WTC11 (cell line): ENCODE data around the gene ARVCF. TPM values are rescaled to one million over a fixed set of nuclear protein-coding genes. Genes with fewer than 3 reads are reported as not detected.

ENCODE experiments used
- ATAC-seq: fragments of 200-7000 bp; cut with Tn5 transposase; 2 replicates; pipeline ENCODE4 v1.10.0; 2021; ENCODE audit warnings: mild to moderate bottlenecking, moderate library complexity
- CTCF ChIA-PET: fragments of 300-600 bp; sonication (Branson Sonifier 250); formaldehyde crosslinking; loops from one replicate; lab custom pipeline; 2021; ENCODE audit warnings: antibody characterized with exemption; lab: Charles Lee
- POLR2A ChIA-PET: fragments of 350-600 bp; sonication (Branson Sonifier 250); formaldehyde crosslinking; loops from one replicate; lab custom pipeline; 2021; ENCODE audit warnings: antibody characterized with exemption; lab: Charles Lee
- DNase-seq: peaks from one replicate; pipeline ENCODE4 v3.0.0; 2021; ENCODE audit warnings: low spot score
- H3K27ac Mint-ChIP-seq: 2 replicates; pipeline ENCODE4 v1.8.0; 2021; ENCODE audit warnings: mixed read lengths
- H3K27me3 Mint-ChIP-seq: 2 replicates; pipeline ENCODE4 v1.8.0; 2021; ENCODE audit warnings: low read depth, mild to moderate bottlenecking, moderate library complexity, mixed read lengths
- H3K36me3 Mint-ChIP-seq: 2 replicates; pipeline ENCODE4 v1.8.0; 2021; ENCODE audit warnings: mixed read lengths
- H3K4me1 Mint-ChIP-seq: 2 replicates; pipeline ENCODE4 v1.8.0; 2022; ENCODE audit warnings: mixed read lengths
- H3K4me3 Mint-ChIP-seq: 2 replicates; pipeline ENCODE4 v1.8.0; 2021; ENCODE audit warnings: mild to moderate bottlenecking, moderate library complexity, mixed read lengths
- H3K9me3 Mint-ChIP-seq: 2 replicates; pipeline ENCODE4 v1.8.0; 2021; ENCODE audit warnings: mixed read lengths
- ELF4 ChIP-seq: sonication (generic); formaldehyde crosslinking; IDR thresholded peaks from 2 replicates; pipeline ENCODE4 v1.8.1; 2022; ENCODE audit warnings: low read depth, mild to moderate bottlenecking, moderate library complexity, missing genetic modification reagents
- FOXK1 ChIP-seq: sonication (generic); formaldehyde crosslinking; IDR thresholded peaks from 2 replicates; pipeline ENCODE4 v1.8.0; 2022; ENCODE audit warnings: mild to moderate bottlenecking, moderate library complexity, missing genetic modification reagents
- HMGA2 ChIP-seq: fragments of 250-450 bp; sonication (Bioruptor Pico); IDR thresholded peaks from 2 replicates; pipeline ENCODE4 v1.4.0; 2021; ENCODE audit warnings: mild to moderate bottlenecking, moderate library complexity
- MXD4 ChIP-seq: fragments of 250-450 bp; sonication (Bioruptor Pico); IDR thresholded peaks from 2 replicates; pipeline ENCODE4 v1.8.0; 2021; ENCODE audit warnings: mild to moderate bottlenecking, moderate library complexity, borderline replicate concordance
- NFYB ChIP-seq: sonication (generic); formaldehyde crosslinking; conservative IDR thresholded peaks from 2 replicates; pipeline ENCODE4 v1.8.0; 2022; ENCODE audit warnings: low read depth, missing genetic modification reagents
- RELA ChIP-seq: sonication (generic); formaldehyde crosslinking; IDR thresholded peaks from 2 replicates; pipeline ENCODE4 v1.8.1; 2022; ENCODE audit warnings: missing genetic modification reagents, mild to moderate bottlenecking, borderline replicate concordance
- RORB ChIP-seq: fragments of 250-450 bp; sonication (Bioruptor Pico); IDR thresholded peaks from 2 replicates; pipeline ENCODE4 v1.9.0; 2021; ENCODE audit warnings: mild to moderate bottlenecking
- SMAD4 ChIP-seq: sonication (generic); formaldehyde crosslinking; IDR thresholded peaks from 2 replicates; pipeline ENCODE4 v1.8.0; 2022; ENCODE audit warnings: mild to moderate bottlenecking, missing genetic modification reagents
- TEAD4 ChIP-seq: sonication (generic); formaldehyde crosslinking; IDR thresholded peaks from 2 replicates; pipeline ENCODE4 v1.8.0; 2022; ENCODE audit warnings: mild to moderate bottlenecking, missing genetic modification reagents
- total RNA-seq: library from RNA; stranded (reverse); gene quantifications from 3 replicates; pipeline ENCODE4 v1.2.3, GENCODE V29; 2021
- TF ChIP-seq, protein P1 (sequence below): fragments of 250-450 bp; sonication (Bioruptor Pico); IDR thresholded peaks from 2 replicates; pipeline ENCODE4 v1.9.0; 2021; ENCODE audit warnings: mild to moderate bottlenecking
- TF ChIP-seq, protein P2 (sequence below): sonication (generic); formaldehyde crosslinking; IDR thresholded peaks from 2 replicates; pipeline ENCODE4 v1.8.1; 2023; ENCODE audit warnings: mild to moderate bottlenecking, missing genetic modification reagents, moderate library complexity
- TF ChIP-seq, protein P3 (sequence below): sonication (generic); formaldehyde crosslinking; IDR thresholded peaks from 2 replicates; pipeline ENCODE4 v1.8.1; 2023; ENCODE audit warnings: mild to moderate bottlenecking, missing genetic modification reagents, moderate library complexity
- TF ChIP-seq, protein P4 (sequence below): fragments of 250-450 bp; sonication (Bioruptor Pico); conservative IDR thresholded peaks from 2 replicates; pipeline ENCODE4 v1.9.0; 2021; ENCODE audit warnings: mild to moderate bottlenecking
- TF ChIP-seq, protein P5 (sequence below): fragments of 200-600 bp; IDR thresholded peaks from 2 replicates; pipeline ENCODE4 v1.8.0; 2022; ENCODE audit warnings: antibody characterized with exemption
- TF ChIP-seq, protein P6 (sequence below): sonication (generic); formaldehyde crosslinking; IDR thresholded peaks from 2 replicates; pipeline ENCODE4 v1.8.0; 2022; ENCODE audit warnings: mild to moderate bottlenecking, missing genetic modification reagents

ARVCF gene
- total RNA-seq, 1 experiment from 2014 or later = 65.4 TPM

DNA sequence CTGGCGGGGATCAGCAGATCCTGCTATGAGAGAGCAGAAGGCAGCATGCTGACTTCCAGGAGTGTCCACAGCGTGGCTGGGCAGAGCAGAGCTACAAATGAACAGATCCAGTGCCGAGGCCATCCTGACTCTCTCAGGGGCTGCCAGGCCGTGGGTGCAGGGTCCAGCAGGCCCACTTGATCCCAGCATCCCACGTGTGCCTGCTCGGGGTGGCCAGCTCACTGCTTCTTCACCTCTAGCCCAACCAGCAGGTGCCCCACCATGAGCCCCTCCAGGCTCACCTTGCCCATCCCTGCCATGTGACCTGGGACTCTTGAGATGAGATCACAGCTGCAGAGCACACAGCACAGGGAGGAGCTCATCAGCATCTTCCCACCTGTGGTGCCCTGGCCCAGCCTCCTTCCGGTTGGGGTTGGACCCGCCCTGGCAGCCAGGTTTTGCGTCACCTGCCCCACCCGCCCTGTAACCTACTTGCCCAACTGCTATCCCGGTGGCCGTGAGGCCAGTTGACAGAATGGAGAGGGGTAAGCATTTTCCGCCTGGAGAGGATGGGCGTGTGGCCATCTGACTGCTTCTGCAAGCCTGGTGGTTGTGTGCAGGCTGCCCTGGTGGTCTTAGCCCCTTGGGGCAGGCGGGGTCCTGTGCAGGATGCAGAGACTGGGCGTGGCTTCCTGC is 15.2 kb upstream of the ARVCF start (continued):
- TF ChIP-seq, protein P1, sequence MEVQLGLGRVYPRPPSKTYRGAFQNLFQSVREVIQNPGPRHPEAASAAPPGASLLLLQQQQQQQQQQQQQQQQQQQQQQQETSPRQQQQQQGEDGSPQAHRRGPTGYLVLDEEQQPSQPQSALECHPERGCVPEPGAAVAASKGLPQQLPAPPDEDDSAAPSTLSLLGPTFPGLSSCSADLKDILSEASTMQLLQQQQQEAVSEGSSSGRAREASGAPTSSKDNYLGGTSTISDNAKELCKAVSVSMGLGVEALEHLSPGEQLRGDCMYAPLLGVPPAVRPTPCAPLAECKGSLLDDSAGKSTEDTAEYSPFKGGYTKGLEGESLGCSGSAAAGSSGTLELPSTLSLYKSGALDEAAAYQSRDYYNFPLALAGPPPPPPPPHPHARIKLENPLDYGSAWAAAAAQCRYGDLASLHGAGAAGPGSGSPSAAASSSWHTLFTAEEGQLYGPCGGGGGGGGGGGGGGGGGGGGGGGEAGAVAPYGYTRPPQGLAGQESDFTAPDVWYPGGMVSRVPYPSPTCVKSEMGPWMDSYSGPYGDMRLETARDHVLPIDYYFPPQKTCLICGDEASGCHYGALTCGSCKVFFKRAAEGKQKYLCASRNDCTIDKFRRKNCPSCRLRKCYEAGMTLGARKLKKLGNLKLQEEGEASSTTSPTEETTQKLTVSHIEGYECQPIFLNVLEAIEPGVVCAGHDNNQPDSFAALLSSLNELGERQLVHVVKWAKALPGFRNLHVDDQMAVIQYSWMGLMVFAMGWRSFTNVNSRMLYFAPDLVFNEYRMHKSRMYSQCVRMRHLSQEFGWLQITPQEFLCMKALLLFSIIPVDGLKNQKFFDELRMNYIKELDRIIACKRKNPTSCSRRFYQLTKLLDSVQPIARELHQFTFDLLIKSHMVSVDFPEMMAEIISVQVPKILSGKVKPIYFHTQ (CRISPR knock-in tag) = no peak
- no peak for TF ChIP-seq ELF4 (CRISPR knock-in tag)
- no peak for TF ChIP-seq HMGA2 (CRISPR knock-in tag)
- no peak for TF ChIP-seq TEAD4 (CRISPR knock-in tag)
- TF ChIP-seq SMAD4 (CRISPR knock-in tag) = no peak
- TF ChIP-seq NFYB (CRISPR knock-in tag) = no peak
- TF ChIP-seq, protein P2, sequence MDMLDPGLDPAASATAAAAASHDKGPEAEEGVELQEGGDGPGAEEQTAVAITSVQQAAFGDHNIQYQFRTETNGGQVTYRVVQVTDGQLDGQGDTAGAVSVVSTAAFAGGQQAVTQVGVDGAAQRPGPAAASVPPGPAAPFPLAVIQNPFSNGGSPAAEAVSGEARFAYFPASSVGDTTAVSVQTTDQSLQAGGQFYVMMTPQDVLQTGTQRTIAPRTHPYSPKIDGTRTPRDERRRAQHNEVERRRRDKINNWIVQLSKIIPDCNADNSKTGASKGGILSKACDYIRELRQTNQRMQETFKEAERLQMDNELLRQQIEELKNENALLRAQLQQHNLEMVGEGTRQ (CRISPR knock-in tag) = no peak

DNA sequence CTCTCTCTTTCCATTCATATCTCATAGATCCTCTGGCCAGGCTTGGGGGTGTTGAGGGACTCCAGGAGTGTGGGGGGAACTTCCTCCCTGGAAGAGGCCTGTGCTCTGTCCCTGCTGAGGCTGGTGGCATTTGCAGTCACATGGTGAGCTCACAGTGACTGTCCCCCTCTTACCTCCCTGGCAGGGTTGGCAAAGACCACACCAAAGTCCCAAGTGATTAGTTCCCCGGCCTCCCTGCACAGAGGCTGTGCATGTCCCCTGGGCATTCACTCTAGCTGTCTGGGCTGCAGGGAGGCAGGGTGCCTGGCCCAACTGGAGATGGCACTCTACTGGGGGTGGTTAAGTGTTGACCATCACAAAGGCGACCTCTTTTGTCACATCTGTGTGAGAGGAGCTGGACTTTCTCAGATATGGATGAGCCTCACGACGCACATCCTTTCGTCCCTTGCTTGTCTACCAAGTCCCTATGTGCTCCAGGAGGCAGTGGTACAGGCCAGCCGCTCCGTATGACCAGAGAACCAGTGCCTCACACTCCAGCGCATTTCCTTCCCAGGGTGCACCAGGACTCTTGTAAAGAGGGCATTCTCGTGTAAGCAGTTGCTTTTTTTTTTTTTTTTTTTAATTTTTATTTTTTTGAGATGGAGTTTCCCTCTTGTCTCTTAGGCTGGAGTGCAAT is 13.1 kb upstream of the ARVCF start:
- no peaks in the 10 kb centered on the region for H3K9me3 Mint-ChIP-seq
- no peak for DNase-seq
- TF ChIP-seq MXD4 (CRISPR knock-in tag) (no peak), RELA (CRISPR knock-in tag) (no peak), RORB (CRISPR knock-in tag) (no peak), FOXK1 (no peak)
- TF ChIP-seq, protein P3, sequence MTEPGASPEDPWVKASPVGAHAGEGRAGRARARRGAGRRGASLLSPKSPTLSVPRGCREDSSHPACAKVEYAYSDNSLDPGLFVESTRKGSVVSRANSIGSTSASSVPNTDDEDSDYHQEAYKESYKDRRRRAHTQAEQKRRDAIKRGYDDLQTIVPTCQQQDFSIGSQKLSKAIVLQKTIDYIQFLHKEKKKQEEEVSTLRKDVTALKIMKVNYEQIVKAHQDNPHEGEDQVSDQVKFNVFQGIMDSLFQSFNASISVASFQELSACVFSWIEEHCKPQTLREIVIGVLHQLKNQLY (CRISPR knock-in tag) = no peak
- TF ChIP-seq, protein P4, sequence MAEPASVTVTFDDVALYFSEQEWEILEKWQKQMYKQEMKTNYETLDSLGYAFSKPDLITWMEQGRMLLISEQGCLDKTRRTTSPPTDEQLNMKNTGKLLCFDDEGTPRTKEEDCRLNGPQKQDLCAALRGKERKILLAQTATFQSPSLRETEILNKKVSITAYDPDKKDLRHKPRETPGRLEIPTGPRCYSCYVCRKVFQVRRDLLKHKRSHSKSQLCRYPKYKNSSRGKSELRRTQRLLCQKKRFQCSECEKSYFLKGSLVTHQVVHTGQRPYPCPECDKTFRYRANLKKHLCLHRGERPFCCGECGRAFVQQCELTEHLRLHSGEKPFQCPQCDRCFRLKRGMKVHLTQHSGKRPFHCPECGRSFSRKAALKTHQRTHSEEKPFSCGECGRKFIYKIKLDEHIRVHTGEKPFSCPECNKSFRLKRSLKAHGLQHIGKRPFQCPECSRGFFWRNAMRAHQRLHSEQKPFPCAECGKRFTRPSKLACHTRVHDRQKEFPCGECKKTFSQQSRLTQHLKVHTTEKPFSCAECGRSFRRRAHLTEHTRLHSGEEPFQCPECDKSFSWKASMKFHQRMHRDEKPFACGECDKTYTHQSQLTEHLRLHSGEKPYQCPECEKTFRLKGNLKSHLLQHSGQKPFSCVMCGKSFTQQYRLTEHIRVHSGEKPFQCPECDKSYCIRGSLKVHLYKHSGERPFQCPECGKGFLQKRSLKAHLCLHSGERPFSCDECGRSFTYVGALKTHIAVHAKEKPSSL (CRISPR knock-in tag) = no peak
- TF ChIP-seq, protein P5, sequence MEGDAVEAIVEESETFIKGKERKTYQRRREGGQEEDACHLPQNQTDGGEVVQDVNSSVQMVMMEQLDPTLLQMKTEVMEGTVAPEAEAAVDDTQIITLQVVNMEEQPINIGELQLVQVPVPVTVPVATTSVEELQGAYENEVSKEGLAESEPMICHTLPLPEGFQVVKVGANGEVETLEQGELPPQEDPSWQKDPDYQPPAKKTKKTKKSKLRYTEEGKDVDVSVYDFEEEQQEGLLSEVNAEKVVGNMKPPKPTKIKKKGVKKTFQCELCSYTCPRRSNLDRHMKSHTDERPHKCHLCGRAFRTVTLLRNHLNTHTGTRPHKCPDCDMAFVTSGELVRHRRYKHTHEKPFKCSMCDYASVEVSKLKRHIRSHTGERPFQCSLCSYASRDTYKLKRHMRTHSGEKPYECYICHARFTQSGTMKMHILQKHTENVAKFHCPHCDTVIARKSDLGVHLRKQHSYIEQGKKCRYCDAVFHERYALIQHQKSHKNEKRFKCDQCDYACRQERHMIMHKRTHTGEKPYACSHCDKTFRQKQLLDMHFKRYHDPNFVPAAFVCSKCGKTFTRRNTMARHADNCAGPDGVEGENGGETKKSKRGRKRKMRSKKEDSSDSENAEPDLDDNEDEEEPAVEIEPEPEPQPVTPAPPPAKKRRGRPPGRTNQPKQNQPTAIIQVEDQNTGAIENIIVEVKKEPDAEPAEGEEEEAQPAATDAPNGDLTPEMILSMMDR = no peak
- TF ChIP-seq, protein P6, sequence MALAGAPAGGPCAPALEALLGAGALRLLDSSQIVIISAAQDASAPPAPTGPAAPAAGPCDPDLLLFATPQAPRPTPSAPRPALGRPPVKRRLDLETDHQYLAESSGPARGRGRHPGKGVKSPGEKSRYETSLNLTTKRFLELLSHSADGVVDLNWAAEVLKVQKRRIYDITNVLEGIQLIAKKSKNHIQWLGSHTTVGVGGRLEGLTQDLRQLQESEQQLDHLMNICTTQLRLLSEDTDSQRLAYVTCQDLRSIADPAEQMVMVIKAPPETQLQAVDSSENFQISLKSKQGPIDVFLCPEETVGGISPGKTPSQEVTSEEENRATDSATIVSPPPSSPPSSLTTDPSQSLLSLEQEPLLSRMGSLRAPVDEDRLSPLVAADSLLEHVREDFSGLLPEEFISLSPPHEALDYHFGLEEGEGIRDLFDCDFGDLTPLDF (CRISPR knock-in tag) = no peak
- POLR2A ChIA-PET = interaction anchor here (0.7 kb wide), 1 partner anchor 18 kb away, joined by 6 read pairs; no protein-coding TSS in a partner anchor
- no peaks in the 10 kb centered on the region; the same call in 1 of the 2 replicates for H3K27me3 Mint-ChIP-seq
- no peak for ATAC-seq
- CTCF ChIA-PET = interaction anchor here (0.6 to 1.2 kb wide), 2 partner anchors 9 to 67 kb away, joined by 3 to 5 read pairs; no protein-coding TSS in a partner anchor
- H3K36me3 Mint-ChIP-seq = no peaks in the 10 kb centered on the region
- 0 out of 2 replicates have a peak, but pooled peaks cover 4% of the 10 kb centered on the region for H3K4me1 Mint-ChIP-seq
- H3K27ac Mint-ChIP-seq = peak overlapping the region; percentile 63; the same call in 1 of the 2 replicates
- H3K4me3 Mint-ChIP-seq = no peak overlapping the region
